Right renal cortex interstitium (tissue), 3 donors: ENCODE measurements around the gene CCNH. TPM values are rescaled to one million over a fixed set of nuclear protein-coding genes. Genes with fewer than 3 reads are reported as not detected.

ENCODE experiments used
- DNase-seq, 3 donors: peaks; one replicate each; pipeline ENCODE4 v3.0.0-alpha.2; 2013; ENCODE audit warnings: low read depth in 3 of 3, low spot score in 2 of 3
- polyA plus RNA-seq, 3 donors: library from polyadenylated mRNA; unstranded; fragments of 120-200 nt; gene quantifications; one replicate each; pipeline ENCODE4 v1.2.1, GENCODE V29; 2013; ENCODE audit not compliant: insufficient read length in 3 of 3

CCNH gene
- polyA plus RNA-seq, 3 donors: 52.0 to 62.6 (median 62.0) TPM

DNA sequence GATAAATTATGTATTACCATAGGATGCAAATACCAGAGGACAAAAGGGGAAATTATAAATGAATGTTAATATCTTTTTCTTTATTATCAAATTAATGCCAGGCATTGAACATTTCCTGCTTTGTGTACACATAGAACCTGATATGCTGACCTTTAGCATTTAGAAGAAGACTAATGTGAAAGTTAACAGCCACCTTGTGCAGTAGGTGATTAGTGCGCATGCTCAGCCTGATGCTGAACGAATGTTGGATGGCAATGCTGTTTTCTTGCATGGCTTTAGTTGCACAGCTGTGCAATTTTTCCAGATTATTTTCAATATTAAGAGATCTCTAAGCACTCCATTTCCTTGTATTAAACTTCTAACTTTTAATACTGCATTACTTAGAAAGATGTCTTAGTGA, 45.5 kb downstream of the CCNH start:
- DNase-seq: no peak

DNA sequence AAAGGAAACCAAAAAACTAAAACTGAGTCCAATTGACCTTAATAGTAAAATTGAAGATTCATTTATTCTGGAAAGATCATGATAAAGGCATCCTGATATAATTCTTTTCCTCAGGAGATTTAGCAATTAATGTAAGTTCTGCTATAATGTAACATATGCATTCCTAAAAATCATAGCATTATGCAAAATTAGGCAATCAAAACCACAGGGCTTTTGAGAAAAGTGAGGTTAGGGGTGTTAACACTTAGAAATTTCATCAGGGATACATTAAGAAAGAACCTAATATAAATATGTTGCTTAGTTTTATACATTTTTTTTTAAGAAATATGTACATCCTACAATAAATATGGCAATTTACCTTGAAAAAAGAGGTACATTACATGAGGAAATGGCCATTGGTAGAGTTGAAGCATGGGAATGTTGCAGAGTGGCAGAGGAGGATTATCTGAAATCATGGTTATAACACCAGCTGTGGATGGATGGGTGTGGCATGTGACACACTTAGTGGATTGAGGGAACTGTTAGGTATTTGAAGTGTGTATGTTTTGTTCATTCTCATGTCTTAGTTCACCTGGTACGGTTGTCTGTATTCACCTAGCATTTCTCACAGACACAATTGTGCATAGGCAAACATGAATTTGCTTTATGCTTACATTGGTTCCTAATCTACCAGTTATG, 51.1 kb downstream of the CCNH start:
- DNase-seq: no peak

DNA sequence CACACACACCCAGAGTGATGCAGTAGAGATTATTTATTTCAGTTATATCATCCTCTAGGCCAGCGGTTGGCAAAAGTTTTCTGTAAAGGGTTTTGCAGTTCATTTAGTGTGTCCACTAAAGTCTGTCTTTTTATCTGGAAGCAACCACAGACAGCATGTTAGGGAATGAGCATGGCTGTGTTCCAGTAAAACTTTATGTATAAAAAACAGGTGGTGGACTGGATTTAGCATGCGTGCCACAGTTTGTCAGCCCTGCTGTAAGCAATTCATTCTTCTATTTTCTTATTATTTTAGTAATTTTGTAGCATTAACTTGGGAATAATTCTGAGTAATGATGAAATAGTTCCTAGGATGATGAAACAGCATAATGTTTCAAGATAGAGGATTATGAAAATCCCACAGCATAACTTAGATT, 51.7 kb downstream of the CCNH start:
- no peak for DNase-seq

DNA sequence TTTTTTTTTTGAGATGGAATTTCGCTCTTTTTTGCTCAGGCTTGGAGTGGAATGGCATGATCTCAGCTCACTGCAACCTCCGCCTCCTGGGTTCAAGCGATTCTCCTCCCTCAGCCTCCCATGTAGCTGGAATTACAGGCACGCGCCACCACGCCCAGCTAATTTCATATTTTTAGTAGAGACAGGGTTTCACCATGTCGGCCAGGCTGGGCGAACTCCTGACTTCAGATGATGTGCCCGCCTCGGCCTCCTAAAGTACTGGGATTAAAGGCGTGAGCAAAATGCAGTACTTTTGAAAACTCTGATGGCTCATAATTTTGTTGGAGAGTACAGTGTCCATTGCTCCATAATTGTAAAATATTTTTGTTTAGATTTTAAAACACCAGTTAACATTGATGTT, 52.6 kb downstream of the CCNH start:
- no peak for DNase-seq

DNA sequence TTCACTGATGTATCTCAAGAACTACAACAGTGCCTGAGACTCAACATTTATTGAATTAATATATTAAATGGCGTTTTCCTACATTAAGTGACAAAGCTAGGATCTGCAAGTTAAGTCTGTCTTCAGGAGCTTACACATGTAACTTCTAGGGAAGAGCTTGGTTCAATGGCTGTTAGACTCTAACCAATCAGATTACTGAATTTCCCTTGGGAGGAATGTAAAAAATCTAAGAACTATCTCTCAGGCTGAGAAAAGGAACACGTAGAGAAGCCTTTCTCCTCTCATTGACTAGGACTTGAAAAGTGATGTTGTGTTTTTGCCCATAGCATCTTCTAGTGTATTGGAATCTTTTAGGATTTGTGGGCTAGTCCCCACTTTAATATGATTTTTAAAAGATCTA, 53.6 kb downstream of the CCNH start:
- DNase-seq: no peak

DNA sequence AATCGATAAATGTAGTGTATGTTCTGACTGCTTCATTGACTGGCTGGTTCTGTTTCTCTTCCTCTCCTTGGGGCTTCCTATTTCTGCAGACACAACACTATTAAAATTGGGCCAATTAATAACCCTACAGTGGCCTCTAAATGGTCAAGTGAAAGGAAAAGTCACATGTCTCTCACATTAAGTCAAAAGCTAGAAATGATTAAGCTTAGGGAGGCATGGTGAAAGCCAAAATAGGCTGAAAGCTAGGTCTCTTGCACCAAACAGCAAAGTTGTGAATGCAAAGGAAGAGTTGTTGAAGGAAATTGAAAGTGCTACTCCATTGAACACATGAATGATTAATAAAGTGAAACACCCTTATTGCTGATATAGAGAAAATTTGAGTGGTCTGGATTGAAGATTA, 58.2 kb downstream of the CCNH start:
- DNase-seq: no peak

DNA sequence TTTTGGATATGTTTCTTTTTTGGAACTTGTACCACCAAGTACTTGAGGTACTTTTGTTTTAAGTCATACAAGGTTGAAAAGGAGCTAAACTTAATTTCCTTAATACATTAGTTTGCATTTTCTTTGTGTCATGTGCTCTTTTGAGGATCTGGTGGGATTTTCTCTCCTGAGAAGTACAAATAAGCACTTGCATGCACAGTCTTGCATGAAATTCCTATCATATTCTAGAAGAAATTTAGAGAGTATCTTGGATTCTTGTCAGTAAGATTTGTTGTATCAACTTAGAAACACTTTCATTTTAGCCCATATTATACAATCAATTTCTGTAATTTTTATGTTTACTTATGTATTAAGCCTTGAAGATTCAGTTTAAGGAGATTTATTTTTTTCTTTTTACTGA, 64.9 kb downstream of the CCNH start:
- no peak for DNase-seq

DNA sequence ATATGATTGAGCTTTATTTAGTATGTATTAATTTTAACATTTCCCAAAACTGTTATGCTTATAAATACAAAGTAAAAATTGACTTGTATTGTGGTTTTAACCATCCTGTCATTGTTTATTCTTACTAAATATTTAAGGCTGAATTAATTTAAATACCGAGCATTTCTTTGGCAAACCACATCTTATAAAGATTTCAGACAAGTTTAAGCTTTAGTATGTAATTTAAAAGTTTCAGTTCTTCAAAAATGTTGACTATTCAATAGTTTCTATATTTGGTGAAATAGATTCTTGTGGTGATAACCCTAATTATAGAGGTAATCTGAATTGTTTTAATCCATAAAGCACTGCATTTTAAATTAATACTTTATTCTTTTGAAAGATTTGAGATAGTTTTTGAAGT, 65.5 kb downstream of the CCNH start:
- no peak for DNase-seq

Other genes with a start within 250 kb of the CCNH start
- 10 to 100 TPM; 50.8 to 55.2 (median 51.9) TPM for gene RASA1, start 145.0 kb downstream of the CCNH start, polyA plus RNA-seq